Cortex of kidney (tissue), 1 donor: Measurements from ENCODE around the gene ZNF384.
"Not testable (repeated sequence)": the region's sequence is repeated elsewhere in the genome, so short reads cannot be mapped to it uniquely, and the experiment has no call there.

Experiments used
- DNase-seq: peaks from one replicate; lab custom pipeline; 2025; lab: John Stamatoyannopoulos, UW

ZNF384 gene

DNA sequence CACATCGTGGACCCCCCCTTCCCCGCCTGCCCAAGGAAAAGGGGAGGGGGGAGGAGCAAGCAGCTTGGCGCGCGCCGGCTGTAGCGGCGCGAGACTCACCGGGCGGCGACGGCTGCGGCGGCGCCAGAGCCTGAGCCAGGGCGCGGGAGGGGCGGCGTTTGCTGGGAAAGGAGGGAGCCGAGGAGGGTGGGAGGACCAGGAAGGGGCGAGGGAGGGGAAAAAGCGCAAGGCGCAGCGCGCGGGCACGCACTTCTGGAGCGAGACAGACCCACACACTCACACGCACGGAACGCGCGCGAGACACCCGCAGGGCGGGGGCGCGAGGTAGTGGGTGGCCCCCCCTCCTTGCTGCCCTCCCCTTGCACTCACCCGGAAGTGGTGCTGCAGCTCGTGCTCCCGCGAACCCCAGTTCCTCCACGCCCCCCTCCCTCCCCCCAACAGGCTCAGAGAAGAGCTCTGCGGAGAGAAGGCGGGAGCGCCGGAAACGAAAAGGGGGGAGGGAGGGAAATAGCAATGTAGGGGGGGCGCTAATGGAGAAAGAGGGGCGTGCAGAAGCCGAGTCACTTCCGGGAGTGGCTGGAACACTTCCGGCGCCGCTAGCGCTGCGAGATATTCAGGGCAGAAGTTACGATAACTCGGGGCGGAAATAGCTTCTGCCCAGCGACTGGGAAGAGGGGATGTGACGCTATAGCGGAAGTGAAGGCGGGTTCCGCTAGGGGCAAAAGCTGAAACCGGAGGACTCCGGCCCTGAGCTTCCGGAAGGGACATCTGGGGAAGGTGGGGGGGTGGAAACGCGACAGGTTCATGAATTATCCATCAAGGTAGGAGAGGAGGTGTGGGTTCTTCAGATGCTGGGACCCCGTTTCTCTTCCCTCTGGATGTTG lies at the start of gene ZNF384:
Gene ZNF384 (minus strand): TSS at position 377 of the 884 bp plus-strand sequence. CDS start 9,855 bp downstream, outside the sequence.
- DNase-seq, result peak; percentile 85

DNA sequence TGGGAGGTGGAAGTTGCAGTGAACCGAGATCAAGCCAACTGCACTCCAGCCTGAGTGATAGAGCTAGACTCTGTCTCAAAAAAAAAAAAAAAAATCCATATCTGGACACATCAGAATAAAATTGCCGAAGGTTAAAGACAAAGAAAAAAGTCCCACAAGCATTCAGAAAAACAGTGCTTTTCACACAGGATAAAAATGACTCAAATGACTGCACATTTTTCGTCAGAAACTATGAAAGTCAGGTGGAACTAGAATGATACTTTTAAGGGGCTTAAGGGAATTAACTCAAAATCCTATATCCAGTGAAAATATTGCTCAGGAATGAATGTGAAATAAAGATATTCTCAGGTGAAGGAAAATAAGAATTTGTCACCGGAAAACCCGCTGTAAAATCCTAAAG lies 47.6 kb upstream of the ZNF384 start:
- DNase-seq, result no peak

DNA sequence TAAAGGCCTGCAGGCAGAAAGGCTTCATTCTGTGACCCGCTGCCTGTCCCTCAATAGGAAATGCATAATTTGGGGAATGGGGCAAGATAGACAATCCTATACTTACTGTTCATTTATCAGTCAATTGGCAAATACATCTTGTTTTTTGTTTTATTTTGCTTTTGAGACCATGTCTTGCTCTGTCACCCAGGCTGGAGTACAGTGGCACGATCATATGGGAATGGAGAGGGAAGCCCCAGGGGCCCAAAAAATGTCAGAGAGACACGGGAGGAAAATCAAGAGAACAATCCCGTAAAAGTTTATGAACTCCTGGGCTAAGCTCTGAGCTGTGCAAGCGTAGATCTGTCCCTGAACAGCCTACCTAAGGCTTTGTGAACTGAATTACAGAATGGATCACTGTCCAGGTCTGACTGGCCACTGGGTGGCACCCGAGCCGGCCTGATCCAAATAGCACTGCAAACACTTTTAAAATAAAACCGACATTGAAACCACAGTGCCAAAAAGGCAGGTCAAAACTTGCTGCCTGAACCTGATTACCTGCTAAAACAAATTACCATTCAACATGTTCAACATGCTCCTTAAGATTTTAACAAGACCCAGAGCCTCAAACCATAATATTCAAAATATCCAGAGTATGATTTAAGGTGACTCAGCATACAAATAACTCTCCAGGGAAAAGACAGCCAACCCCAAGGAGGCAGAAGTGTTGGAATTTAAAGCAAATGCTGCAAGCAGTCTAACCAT lies 46.4 kb upstream of the ZNF384 start:
- DNase-seq, result no peak

DNA sequence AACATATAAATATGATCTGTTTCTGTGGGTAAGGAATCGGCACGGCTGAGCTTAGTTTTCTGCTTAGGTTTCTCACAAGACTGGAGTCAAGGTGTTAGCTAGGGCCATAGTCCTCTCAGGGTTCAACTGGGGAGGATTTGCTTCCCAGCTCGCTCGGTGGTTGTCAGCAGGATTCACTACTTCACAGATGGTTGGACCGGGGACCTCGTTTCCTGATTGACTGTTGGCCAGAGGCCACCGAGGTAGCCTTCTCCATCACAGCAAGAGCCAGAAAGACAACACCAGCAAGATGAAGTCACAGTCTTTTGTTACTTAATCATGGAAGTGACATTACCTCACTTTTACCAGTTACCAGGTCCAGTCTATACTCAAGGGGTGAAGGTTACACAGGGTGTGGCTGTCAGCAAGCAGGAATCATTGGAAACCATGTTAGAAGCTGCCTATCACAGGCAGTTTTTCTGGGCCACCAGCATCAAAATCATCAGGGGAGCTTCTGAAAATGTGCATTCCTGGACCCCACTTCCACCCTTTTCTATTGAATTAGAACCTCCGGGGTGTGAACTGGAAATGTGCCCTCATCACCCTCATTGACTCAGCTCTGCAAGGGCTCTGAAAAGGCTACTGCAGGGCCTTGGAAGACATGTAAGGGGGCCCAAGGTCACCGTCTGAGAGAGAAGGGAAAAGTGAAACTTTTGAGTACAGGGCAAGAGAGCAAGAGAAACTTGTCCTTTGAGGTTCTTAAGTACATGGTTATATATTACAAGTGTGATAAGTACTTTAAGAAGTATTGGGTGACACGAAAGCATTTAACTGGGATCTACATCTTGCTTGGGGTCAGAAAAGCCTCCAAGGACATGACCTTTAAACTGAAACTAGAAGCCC lies 45.6 kb upstream of the ZNF384 start:
- no peak for DNase-seq

DNA sequence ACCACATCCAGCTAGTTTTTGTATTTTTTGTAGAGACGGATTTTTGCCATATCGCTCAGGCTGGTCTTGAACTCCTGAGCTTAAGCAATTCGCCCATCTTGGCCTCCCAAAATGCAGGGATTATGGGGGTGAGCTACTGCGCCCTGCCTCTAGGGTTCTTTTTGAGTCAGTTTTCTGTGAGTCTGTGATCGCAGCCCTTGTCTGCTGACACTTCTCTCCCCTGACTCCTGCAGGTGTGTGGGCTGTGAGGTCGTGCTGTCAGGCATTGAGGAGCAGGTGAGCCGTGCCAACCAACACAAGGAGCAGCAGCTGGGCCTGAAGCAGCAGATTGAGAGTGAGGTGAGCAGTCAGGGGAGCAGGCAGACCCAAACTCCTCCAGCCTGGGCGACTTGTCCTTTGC lies 41.0 kb upstream of the ZNF384 start:
- no peak for DNase-seq

DNA sequence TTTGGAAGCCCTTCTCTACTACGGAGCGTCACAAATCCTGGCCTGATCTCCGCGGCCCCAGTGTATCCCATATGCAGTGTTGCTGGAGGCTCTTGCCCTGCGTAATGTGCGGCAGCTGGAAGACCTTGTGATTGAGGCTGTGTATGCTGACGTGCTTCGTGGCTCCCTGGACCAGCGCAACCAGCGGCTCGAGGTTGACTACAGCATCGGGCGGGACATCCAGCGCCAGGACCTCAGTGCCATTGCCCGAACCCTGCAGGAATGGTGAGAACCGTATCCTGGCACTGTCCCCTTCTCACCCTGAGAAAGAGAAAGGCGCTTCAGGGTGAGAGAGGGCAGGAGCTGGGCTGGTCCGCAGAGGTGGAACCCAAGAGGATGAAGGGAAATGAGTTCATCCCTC lies 40.0 kb upstream of the ZNF384 start:
- DNase-seq, result no peak

DNA sequence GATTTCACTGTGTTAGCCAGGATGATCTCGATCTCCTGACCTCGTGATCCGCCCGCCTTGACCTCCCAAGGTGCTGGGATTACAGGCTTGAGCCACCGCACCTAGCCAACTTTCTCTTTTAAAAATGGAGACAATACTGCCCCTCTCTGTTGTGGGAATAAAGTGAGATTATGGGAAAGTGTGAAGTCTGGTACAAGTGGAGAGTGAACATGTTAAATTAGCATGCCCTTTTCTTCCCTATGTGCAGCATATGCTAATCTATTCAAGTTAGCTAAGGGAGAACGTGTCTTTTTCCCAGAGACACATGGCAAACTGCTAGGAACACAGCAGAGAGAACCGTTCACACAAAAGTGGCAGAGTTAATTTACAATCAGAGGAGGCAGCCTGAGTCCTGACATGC lies 36.2 kb upstream of the ZNF384 start:
- no peak for DNase-seq

DNA sequence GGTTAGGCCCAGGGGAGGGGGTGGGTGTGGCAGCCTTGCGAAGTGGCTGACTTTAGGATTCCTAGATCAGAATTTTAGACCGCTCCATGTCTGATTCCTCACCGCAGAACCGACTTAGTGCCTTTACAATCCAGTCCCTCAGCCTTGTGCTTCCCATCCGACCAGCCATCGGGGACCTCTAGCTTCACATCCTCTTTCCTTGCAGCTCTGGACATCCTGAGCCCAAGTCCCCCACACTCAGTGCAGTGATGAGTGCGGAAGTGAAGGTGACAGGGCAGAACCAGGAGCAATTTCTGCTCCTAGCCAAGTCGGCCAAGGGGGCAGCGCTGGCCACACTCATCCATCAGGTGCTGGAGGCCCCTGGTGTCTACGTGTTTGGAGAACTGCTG lies 35.2 kb upstream of the ZNF384 start:
- no peak for DNase-seq

DNA sequence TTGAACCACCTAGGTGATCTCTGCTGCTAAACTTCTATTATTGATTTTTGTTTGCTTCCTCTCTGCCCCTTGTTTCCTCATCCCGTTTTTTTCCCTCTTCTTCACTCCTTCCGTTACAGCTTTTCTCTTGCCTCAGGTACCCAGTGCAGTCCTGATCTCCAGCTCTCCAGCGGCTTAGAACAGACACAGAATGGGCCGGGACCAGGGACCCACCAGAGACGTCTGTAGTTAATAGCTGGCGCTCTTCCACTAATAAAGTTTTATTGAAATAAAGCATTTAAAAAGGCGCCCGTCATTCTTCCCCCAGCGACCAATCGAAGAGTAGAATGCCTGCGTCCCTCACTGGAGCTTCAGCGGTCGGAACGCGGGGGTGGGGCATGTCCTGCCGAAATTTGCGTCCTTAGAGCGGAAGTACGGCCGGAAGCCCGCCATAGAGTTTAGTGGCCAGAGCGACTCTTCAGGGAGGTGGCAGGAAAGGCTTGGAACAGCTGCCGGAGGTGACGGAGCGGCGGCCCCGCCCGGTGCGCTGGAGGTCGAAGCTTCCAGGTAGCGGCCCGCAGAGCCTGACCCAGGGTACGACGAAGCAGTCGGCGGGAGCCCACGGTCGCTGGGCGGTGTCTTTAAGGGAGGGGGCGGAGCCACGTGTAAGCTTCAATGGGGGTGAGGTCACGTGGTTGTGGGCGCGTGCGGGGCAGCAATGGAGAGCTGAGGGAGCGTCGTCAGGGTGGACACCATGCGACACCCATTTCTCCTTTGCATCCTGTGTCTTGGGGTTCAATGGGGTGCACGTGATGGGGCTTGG lies 34.6 kb upstream of the ZNF384 start, which contains the start of gene COPS7A:
Gene COPS7A (plus strand): TSS at position 440 of the 802 bp plus-strand sequence. CDS start 611 bp downstream, outside the sequence.
- peak; percentile 41 for DNase-seq

DNA sequence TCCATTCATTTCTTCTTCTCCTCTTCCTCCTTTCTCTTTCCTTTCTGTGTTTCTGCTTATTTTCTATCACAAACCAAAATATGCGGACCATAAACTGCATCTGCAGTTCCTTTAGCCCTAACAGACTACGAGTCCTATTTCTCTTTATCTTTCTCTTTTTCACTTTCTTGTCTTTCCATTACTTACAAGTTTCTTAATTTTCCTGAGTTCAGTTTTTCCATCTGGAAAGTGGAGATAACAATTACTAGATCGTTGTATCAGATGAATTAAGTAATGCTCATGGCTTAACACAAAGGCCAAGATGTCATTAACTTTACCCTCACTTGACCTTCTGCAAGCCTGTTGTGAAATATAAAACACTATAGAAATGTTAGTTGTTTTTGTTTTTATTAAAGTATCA lies 33.7 kb upstream of the ZNF384 start:
- DNase-seq, result no peak

DNA sequence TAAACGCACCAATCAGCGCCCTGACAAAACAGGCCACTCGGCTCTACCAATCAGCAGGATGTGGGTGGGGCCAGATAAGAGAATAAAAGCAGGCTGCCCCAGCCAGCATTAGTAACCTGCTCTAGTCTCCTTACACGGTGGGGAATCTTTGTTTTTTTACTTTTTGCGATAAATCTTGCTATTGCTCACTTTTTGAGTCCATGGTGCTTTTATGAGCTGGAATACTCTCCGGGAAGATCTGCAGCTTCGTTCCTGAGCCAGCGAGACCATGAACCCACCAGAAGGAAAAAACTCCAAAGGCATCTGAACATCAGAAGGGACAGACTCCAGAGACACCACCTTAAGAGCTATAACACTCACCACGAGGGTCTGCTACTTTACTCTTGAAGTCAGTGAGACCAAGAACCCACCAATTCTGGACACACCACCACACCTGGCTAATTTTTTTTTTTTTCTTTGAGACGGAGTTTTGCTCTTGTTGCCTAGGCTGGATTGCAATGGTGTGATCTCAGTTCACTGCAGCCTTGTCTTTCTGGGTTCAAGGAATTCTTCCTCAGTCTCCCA lies 27.8 kb upstream of the ZNF384 start:
- DNase-seq, result no peak

DNA sequence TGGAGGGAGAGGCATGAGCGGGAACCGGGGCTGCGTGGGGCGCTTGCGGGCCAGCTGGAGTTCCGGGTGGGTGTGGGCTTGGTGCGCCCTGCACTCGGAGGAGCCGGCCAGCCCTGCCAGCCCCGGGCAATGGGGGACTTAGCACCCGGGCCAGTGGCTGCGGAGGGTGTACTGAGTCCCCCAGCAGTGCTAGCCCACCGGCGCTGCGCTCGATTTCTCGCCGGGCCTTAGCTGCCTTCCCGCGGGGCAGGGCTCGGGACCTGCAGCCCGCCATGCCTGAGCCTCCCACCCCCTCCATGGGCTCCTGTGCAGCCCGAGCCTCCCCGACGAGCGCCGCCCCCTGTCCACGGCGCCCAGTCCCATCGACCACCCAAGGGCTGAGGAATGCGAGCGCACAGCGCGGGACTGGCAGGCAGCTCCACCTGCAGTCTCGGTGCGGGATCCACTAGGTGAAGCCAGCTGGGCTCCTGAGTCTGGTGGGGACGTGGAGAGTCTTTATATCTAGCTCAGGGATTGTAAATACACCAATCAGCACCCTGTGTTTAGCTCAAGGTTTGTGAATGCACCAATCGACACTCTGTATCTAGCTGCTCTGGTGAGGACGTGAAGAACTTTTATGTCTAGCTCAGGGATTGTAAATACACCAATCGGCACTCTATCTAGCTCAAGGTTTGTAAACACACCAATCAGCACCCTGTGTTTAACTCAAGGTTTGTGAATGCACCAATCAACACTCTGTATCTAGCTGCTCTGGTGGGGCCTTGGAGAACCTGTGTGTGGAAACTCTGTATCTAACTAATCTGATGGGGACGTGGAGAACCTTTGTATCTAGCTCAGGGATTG lies 27.1 kb upstream of the ZNF384 start:
- not testable (repeated sequence) for DNase-seq

DNA sequence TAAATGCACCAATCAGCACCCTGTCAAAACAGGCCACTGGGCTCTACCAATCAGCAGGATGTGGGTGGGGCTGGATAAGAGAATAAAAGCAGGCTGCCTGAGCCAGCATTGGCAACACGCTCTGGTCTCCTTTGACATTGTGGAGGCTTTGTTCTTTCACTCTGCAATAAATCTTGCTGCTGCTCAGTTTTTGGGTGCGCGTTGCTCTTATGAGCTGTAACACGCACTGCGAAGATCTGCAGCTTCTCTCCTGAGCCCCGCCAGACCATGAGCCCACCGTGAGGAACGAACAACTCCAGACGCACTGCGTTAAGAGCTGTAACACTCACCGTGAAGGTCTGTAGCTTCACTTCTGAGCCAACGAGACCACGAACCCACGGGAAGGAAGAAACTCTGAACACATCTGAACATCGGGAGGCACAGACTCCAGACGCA lies 19.8 kb upstream of the ZNF384 start:
- DNase-seq, result no peak

DNA sequence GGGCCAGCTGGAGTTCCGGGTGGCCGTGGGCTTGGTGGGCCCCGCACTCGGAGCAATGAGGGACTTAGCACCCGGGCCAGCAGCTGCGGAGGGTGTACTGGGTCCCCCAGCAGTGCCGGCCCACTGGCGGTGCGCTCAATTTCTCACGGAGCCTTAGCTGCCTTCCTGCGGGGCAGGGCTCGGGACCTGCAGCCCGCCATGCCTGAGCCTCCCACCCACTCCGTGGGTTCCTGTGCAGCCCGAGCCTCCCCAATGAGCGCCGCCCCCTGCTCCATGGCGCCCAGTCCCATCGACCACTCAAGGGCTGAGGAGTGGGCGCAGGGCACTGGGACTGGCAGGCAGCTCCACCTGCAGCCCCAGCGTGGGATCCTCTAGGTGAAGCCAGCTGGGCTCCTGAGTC lies 19.2 kb upstream of the ZNF384 start:
- not testable (repeated sequence) for DNase-seq

DNA sequence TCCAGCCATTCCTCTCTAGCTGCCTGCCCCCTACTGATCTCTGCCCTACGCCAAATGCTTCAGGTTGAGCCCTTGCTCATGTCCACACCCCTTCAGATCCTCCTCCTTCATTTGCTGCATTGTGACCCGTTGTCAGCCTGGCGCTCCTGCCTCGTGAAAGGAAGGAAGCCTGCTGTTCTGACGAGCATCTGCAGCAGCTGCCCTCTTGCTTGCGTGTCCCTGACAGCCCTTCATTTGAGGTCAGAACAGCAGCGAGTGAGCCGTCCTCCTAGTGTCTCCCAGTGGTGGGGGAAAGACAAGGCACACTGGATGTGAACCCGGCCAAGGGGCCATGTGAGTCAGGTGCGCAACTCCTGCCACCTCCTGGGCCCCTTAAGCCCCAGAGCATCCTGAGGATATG lies 14.5 kb upstream of the ZNF384 start:
- no peak for DNase-seq

DNA sequence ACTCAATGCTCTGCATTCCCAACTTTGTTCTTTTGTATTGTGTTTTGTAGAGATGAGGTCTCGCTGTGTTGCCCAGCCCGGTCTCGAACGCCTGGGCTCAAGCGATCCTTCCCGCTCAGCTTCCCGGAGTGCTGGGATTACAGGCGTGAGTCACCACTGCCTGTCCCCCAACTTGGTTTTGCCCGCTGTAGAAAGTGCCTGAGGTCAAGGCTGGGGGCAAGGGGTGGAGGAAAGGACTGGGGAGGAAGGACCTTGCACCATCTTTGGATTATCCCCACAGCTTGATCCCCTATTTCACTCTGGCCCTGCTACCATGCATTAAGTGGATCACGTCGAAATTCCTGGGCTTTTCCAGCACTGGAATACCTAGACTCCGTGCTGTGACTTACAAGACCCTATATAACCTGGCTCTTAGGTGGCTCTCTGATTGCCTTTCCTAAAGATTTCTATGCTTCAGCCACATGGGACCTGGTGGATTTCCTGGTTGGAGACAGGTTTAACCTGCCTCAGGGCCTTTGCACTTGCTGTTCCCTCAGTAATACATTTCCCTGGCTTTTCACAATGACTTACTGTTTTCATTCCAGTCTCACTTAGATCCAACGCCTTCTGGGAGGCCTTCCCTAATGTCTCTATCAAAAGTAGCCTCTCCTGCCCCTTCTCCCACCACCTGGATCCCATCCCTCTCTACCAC lies 12.0 kb upstream of the ZNF384 start:
- no peak for DNase-seq

DNA sequence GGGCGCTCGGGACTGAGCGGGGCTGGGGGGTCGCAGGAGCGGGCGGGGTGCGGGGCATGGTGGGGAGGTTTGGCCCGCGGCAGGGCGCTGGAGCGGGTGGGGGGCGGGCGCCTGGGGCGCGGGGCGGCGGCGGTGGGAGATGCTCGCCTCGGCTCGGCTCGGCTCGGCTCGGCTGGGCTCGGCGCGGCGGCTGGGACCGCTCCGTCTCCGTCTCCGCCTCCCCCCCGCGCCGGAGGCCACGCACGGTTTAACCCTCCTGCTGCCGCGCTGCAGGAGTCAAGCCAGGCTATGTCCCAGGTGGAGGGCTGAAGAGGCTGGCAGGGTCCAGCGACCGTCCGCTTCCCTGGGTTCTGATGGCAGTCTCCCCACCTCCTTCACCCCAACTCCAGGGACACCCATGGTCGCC lies 11.5 kb upstream of the ZNF384 start, which contains the start of gene PIANP:
Gene PIANP (minus strand): TSS at position 170 of the 406 bp plus-strand sequence. CDS start 2,754 bp downstream, outside the sequence.
- DNase-seq, result no peak

DNA sequence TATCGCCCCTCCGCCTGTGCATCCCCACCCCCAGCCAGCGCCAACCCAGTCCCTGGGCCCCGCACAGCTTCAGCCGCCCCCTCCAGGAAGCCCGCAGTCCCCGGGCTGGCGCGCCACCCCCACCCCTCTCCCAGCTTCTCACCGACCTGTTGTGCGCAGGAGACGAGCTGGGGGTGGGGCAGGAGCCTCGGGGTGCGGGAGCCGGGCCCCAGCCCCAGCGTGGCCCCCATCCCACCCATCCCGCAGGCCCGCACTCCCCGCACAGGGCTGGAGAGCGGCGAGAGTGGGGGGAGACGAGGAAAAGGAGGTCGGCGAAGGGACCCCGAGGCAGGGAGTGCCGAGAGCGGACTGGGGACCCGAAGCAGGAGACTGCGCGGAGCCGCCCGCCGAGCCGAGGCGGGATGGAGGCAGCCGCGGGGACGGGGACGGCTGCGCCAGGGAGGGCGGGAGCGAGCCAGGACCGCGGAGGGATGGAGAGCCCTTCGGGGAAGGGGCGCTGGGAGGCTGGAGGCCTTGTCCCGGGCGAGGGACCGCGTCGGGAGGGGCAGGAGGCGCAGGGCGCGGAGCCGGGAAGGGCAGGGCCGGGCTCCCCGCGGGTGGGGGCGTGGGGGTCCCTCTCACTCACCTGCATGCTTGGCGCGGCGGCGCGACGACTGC lies 10.9 kb upstream of the ZNF384 start:
- no peak for DNase-seq
